Nephron progenitor cell (in vitro differentiated cells): ENCODE measurements around the gene PIK3C2A.

Experiments
- DNase-seq: peaks from one replicate; pipeline ENCODE4 v3.0.0; 2021
- H3K27ac Mint-ChIP-seq: 2 replicates; pipeline ENCODE4 v1.8.0; 2021; ENCODE audit warnings: mild to moderate bottlenecking, moderate library complexity, mixed read lengths
- H3K27me3 Mint-ChIP-seq: 2 replicates; pipeline ENCODE4 v1.8.0; 2021; ENCODE audit warnings: mild to moderate bottlenecking, low read depth, mixed read lengths; ENCODE audit not compliant: poor library complexity
- H3K36me3 Mint-ChIP-seq: 2 replicates; pipeline ENCODE4 v1.8.0; 2021; ENCODE audit warnings: low read depth, mixed read lengths
- H3K4me1 Mint-ChIP-seq: 2 replicates; pipeline ENCODE4 v1.8.0; 2021; ENCODE audit warnings: mixed read lengths
- H3K4me3 Mint-ChIP-seq: 2 replicates; pipeline ENCODE4 v1.8.0; 2021; ENCODE audit warnings: mild to moderate bottlenecking, moderate library complexity, mixed read lengths
- H3K9me3 Mint-ChIP-seq: 2 replicates; pipeline ENCODE4 v1.8.0; 2021; ENCODE audit warnings: mild to moderate bottlenecking, moderate library complexity, mixed read lengths
- CTCF ChIP-seq: fragments of 200-600 bp; sonication (generic); IDR thresholded peaks from 2 replicates; pipeline ENCODE4 v1.5.0; 2021; ENCODE audit warnings: antibody characterized with exemption

The PIK3C2A gene, protein sequence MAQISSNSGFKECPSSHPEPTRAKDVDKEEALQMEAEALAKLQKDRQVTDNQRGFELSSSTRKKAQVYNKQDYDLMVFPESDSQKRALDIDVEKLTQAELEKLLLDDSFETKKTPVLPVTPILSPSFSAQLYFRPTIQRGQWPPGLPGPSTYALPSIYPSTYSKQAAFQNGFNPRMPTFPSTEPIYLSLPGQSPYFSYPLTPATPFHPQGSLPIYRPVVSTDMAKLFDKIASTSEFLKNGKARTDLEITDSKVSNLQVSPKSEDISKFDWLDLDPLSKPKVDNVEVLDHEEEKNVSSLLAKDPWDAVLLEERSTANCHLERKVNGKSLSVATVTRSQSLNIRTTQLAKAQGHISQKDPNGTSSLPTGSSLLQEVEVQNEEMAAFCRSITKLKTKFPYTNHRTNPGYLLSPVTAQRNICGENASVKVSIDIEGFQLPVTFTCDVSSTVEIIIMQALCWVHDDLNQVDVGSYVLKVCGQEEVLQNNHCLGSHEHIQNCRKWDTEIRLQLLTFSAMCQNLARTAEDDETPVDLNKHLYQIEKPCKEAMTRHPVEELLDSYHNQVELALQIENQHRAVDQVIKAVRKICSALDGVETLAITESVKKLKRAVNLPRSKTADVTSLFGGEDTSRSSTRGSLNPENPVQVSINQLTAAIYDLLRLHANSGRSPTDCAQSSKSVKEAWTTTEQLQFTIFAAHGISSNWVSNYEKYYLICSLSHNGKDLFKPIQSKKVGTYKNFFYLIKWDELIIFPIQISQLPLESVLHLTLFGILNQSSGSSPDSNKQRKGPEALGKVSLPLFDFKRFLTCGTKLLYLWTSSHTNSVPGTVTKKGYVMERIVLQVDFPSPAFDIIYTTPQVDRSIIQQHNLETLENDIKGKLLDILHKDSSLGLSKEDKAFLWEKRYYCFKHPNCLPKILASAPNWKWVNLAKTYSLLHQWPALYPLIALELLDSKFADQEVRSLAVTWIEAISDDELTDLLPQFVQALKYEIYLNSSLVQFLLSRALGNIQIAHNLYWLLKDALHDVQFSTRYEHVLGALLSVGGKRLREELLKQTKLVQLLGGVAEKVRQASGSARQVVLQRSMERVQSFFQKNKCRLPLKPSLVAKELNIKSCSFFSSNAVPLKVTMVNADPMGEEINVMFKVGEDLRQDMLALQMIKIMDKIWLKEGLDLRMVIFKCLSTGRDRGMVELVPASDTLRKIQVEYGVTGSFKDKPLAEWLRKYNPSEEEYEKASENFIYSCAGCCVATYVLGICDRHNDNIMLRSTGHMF (N-terminal part only)

DNA sequence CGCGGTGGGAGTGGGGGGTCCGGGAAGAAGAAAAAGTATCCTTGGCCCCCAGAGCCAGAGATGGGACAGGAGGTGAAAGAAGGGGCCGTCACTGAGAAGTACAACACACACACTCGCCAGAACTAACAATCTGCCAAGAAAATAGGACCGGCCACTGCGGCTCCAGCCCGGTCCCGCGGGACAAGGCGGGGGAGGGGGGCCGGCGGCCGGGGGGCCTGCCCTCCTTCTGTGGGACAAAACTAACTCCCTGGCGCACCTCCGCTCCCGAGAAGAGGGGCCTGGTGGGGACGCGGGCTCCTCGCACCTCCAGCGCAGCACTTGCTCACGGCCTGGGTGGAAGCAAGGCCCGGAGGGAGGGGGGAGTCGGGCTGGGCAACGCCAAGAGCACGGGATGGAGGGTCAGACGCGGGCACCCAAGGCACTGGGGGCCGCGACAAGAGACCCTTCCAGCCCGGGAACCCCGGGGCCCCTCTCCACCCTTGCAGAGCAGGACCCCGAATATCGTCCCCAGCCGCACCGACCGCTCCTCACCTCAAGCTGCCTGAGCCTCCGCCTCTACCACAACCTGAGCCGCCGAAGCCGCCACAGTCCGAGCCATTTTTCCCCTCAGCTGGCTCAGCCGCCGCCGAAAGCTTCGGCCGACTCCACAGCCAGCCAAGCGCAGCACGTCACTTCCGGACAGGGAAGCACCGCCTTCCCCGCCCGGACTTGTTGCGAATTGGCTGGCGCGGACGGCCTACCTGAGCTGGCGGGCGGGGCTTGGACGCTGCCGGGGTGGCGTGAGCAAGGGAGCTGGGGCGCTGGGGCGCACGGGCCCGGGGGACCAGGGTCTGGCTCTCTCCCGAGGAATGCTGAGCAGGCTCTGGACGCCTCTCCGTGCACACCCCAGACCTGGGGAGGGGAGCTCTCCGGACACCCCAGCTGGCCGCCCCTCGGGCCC is at the start of gene PIK3C2A:
PIK3C2A (minus strand) TSS at position 670 of the 940 bp plus-strand sequence. CDS start 38,245 bp downstream, outside the sequence.
- Mint-ChIP-seq H3K4me1 (peaks cover 35% of the 10 kb centered on the region), H3K4me3 (peak within 1 kb of the TSS; percentile 96), H3K27ac (peak within 1 kb of the TSS; percentile 99), H3K9me3 (peaks cover 1% of the 10 kb centered on the region), H3K27me3 (peaks cover 5% of the 10 kb centered on the region), H3K36me3 (peaks cover 23% of the 10 kb centered on the region)
- peak; percentile 98 for DNase-seq
- TF ChIP-seq CTCF, result no peak

DNA sequence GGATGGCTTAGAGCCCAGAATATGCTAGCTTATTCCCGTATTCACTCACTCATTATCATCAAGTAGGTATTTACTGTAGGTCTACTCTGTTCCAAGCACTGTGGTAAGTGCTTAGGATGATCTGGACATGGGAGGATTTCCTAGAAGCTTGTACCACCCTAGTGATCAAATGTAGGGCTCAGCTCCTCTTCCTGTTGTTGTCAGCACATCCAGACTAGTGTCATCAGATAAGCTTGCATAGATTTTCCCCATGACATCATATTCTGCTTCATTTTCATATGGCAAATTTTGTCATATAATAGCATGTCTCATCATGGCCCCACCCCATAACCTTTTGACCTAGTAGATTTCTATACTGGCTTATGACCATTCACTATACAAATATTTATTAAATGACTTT is 49.4 kb upstream of the PIK3C2A start:
- Mint-ChIP-seq H3K27me3 (peaks cover 3% of the 10 kb centered on the region), H3K36me3 (no peaks in the 10 kb centered on the region), H3K27ac (no peak overlapping the region), H3K9me3 (no peaks in the 10 kb centered on the region), H3K4me1 (no peaks in the 10 kb centered on the region), H3K4me3 (no peak overlapping the region)
- no peak for TF ChIP-seq CTCF
- no peak for DNase-seq

DNA sequence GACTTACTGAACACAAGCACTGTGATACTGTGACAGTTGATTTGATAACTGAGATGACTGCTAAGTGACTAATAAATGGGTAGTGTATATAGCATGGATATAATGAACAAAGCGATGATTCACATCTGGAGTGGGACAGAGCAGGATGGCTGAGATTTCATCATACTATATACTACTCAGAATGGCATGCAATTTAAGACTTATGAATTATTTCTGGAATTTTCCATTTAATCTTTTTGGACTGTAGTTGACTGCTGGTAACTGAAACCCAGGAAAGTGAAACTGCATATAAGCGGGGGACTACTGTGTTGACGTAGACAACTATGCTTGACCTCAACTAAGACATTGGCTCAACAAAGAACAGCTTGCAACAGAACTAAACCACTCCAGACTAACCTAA is 48.7 kb upstream of the PIK3C2A start:
- peaks cover 4% of the 10 kb centered on the region for H3K27me3 Mint-ChIP-seq
- no peaks in the 10 kb centered on the region for H3K36me3 Mint-ChIP-seq
- H3K27ac Mint-ChIP-seq, result no peak overlapping the region
- H3K4me3 Mint-ChIP-seq, result no peak overlapping the region
- DNase-seq, result no peak
- no peaks in the 10 kb centered on the region for H3K4me1 Mint-ChIP-seq
- no peaks in the 10 kb centered on the region for H3K9me3 Mint-ChIP-seq
- no peak for TF ChIP-seq CTCF

DNA sequence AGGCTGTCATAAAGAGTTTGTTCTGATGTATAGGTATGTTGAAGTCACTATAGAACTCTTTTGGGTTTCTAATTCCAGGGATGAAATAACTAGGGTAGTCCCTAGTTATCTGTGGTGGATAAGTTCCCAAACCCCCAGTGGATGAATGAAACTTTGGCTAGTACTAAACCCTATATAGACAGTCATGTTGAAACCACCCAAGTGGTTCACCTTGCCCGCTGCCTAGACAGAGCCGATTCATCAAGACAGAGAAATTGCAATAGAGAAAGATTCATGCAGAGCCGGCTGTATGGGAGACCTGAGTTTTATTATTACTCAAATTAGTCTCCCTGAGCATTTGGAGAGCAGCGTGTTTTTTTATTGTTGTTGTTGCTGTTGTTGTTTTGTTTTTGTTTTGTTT is 44.9 kb upstream of the PIK3C2A start:
- no peak overlapping the region for H3K27ac Mint-ChIP-seq
- H3K4me1 Mint-ChIP-seq, result no peaks in the 10 kb centered on the region
- peaks cover 6% of the 10 kb centered on the region for H3K27me3 Mint-ChIP-seq
- no peak for DNase-seq
- H3K4me3 Mint-ChIP-seq, result no peak overlapping the region
- TF ChIP-seq CTCF, result no peak
- H3K9me3 Mint-ChIP-seq, result no peaks in the 10 kb centered on the region
- no peaks in the 10 kb centered on the region for H3K36me3 Mint-ChIP-seq
